ENCODE measurements around the gene PIN1.
A peak's percentile ranks its signal among the peaks of the same experiment; 100 is the strongest.

PIN1 gene

GRCh38 chr19:9857076-9857721 is 22.1 kb downstream of the PIN1 start:
- no peak for DNase-seq (ENCODE audit: low read depth in 2 of 2)

- no peak for DNase-seq (ENCODE audit: low read depth in 2 of 2)
These were observed 23.0 kb downstream of the PIN1 start for GRCh38 chr19:9857920-9858746.

GRCh38 chr19:9858766-9859165 is 23.6 kb downstream of the PIN1 start:
- DNase-seq (ENCODE audit: low read depth in 2 of 2), result no peak

GRCh38 chr19:9860407-9860806 is 25.3 kb downstream of the PIN1 start:
- no peak for DNase-seq (ENCODE audit: low read depth in 2 of 2)

DNA sequence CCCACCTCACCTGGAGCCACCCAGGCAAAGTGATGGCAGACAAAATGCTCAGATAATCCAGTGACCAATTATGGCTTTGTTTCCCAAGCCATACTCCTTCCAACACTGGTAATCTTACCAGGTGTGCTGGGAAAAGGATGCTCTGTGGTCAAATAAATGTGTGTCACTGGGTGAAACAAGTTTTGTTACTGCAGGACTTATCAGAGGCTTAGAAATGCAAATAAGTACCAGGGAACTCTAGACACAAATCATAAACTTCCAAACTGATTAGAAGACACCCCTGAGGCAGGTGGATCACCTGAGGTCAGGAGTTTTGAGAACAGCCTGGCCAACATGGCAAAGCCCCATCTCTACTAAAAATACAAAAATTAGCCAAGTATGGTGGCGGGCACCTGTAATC is 26.4 kb downstream of the PIN1 start:
- no peak for DNase-seq (ENCODE audit: low read depth in 2 of 2)

- DNase-seq (ENCODE audit: low read depth in 2 of 2), result no peak
These were observed 27.8 kb downstream of the PIN1 start for GRCh38 chr19:9862938-9863337.

- no peak for DNase-seq (ENCODE audit: low read depth in 2 of 2)
These were observed 28.6 kb downstream of the PIN1 start for GRCh38 chr19:9863759-9864158.

- no peak for DNase-seq (ENCODE audit: low read depth in 2 of 2)
These were observed 30.8 kb downstream of the PIN1 start for GRCh38 chr19:9865732-9866501.

DNA sequence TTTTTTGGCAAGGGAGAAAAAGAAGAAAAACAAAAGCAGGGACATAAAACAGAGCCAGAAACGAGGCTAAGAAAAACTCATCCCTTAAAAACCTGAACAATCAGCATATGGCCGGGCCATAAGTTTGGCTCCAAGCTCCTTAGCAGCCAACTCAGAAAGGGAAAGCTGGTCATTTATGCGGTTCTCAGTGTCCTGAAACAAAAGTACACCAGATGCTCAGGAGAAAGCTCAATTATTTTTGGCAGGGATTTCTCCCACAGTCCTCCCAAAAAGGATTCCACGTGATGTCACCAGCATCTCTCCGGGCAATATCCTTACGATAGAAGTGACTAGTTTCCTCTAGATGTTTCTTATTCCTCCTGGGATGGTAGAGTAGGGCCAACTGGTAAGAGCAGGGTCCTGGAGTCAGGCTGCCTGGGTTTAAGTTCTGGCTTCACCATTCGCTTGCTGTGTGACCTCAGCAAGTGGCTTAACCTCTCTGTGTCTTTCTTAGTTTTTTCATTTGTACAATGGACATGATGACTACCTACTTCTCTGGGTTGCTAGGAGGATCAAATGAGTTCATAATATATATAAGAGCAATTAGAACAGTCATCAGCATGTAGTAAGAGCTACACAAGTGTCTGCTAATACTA is 34.0 kb downstream of the PIN1 start:
- no peak for DNase-seq (ENCODE audit: low read depth in 2 of 2)

DNA sequence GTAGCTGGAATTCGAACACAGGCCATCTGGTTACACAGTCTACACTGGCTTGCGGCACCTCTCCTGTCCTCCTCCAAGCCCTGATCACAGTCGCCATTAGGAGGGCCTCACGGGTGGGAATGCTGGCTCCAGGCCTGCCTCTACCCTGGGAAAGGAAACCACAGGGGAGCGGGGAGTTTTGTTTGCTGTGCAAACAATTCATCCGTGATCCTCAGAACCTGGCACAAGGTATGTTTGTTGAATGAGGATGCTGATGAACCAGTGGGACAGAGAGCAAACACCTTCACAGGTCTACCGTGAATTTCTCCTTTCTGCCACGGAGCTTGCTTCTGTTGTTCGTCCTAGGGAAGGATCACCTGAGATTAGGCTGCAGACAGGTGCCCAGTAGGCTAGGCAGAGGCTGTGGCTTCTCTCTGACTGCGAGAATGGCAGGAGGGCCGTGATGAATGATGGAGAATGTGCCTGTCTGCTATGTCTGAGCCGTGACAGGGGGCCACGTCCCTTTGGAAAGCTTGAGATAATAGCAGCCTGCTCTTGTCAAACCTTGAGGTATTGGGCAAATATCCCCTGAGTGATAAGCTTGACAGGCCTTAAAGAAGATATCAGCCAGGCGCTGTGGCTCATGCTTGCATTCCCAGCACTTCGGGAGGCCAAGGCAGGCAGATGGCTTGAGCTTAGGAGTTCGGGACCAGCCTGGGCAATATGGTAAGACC is 36.7 kb downstream of the PIN1 start:
- no peak for DNase-seq (ENCODE audit: low read depth in 2 of 2)

DNA sequence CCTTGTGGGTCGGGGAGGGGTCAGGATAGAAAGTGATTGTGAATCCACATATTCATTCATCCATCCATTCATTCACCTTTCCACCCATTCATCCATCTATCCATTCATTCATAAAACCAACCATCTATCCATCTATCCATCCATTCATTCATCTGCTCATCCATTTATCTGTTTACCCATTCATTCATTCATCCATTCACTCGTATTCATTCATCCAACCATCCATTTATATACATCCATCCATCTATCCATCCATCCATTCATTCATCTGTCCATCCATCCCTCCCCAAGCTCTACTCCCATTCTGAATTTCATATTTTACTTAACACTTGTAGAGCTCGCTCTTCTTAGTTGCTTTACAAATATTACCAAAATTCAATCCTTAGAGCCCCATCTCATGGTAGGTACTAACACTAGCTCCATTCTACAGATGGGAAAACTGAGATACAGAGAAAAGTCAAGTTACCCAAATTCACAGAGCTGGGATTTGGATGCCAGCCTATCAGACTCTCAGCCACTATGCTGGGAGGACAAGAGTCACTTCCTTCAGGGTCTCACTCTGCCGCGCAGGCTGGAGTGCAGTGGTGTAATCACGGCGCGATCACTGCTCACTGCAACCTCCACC is 37.6 kb downstream of the PIN1 start:
- DNase-seq (ENCODE audit: low read depth in 2 of 2), result no peak

DNA sequence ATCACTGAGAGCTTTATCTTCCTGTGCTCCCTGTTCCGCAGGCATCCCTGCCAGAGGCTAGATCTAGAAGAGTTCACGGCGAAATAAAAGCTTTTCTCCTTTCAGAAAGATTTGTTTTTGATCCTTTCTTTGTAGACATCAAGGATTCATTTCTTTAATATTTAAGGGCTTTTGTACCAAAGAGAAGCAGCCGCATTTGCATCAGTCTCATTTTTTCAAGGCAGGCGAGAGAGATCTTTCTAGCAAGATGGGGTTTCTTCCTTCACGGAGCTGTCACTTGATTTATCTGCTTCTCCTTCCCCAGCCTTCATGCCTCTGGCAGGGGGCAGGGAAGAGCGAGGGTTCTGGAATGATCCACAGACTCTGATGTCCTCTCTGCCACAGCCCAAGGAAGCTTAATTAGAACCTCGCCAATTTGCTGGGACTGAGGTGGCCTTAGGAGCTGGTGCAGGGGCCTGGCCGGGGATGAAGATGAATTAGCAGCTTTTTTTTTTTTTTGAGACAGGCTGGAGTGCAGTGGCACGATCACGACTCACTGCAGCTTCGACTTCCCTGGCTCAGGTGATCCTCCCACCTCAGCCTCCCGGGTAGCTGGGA is 40.0 kb downstream of the PIN1 start:
- no peak for DNase-seq (ENCODE audit: low read depth in 2 of 2)

GRCh38 chr19:9875796-9876195 is 40.7 kb downstream of the PIN1 start:
- no peak for DNase-seq (ENCODE audit: low read depth in 2 of 2)

DNA sequence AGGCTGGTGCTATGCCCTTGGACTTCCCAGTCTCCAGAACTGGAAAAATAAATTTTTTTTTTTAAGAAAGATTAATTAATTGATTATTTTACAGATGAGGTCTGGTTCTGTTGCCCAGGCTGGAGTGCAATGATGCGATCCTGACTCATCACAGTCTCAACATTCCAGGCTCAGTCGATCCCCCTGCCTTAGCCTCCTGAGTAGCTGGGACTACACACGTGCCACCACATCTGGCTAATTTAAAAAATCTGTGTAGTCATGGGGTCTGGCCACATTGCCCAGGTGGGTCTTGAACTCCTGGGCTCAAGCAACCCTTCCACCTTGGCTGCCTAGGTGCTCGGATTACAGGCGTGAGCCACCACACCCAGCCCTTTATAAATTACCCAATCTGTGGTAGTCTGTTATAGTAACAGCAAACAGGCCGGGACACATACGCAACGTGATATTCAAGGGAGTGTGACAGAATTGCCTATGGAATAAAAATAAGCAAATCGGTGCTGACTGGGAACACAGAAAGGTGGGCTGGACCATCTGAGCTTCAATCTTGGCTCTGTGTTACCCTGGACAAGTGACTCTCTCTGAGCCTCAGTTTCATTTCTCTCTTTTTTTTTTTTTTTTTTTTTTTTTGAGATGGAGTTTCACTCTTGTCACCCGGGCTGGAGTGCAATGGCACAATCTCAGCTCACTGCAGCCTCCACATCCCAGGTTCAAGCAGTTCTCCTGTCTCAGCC is 42.8 kb downstream of the PIN1 start:
- peak; percentile 23 to 29 for DNase-seq (ENCODE audit: low read depth in 2 of 2)

GRCh38 chr19:9878511-9879196 is 43.5 kb downstream of the PIN1 start:
- DNase-seq (ENCODE audit: low read depth in 2 of 2), result no peak

GRCh38 chr19:9881720-9882119 is 46.6 kb downstream of the PIN1 start:
- no peak for DNase-seq (ENCODE audit: low read depth in 2 of 2)

GRCh38 chr19:9883231-9883758 is 48.2 kb downstream of the PIN1 start:
- no peak for DNase-seq (ENCODE audit: low read depth in 2 of 2)

DNA sequence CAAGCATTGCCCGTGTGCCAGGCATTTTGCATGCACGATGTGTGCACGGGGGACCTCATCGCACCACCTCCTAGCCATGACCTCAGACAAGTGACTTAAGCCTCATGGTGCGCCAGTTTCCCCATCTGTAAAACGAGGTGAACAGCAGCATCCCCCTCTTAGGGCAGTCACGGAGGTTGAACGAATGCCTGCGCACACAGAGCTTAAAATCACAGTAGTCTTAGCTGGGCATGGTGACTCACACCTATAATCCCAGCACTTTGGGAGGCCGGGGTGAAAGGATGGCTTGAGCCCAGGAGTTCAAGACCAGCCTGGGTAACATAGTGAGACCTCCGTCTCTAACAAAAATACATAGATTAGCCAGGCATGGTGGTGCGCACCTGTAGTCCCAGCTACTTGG is 48.6 kb downstream of the PIN1 start:
- no peak for DNase-seq (ENCODE audit: low read depth in 2 of 2)

- peak in 1 of 2 experiments; percentile 23 for DNase-seq (ENCODE audit: low read depth in 2 of 2)
These were observed 50.0 kb downstream of the PIN1 start for GRCh38 chr19:9885077-9885552.

Measured in fibroblast of skin of left biceps (primary cell).